Non-pigmented ciliary epithelial cell (primary cell): ENCODE results near the gene CFAP70.

Experiments used
- DNase-seq: peaks from one replicate; pipeline ENCODE4 v3.0.0-alpha.2; 2010; ENCODE audit warnings: low read depth

CFAP70 gene

GRCh38 chr10:73215749-73216148 lies 142.9 kb downstream of the CFAP70 start:
- no peak for DNase-seq

GRCh38 chr10:73211106-73211811 lies 147.4 kb downstream of the CFAP70 start:
- DNase-seq = no peak

DNA sequence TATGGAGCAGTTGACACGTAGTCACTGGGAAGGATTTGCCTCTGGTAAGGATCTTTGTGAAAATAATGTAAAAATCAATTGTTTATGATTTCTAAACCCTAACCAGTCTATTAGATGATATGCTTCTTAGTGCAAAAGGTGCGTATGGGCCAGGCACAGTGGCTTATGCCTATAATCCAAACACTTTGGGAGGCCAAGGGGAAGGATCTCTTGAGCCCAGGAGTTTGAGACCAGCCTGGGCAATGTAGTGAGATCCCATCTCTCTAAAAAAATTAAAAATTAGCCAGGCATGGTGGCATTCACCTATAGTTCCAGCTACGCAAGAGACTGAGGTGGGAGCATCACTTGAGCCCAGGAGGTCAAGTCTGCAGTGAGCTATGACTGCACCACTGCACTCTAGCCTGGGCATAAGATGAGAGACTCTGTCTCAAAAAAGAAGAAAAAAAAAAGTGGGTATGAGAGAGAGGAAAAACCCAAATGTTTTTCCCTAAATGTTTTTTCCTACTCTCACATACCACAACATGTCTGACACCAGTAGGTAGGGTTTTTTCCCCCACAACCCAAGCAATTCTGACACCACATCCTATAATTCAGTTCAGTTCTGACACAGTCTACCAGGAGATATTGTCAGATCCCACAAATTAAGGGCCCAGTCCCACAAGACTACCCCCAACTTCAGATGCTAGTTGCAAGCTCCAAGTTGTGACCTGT lies 148.1 kb downstream of the CFAP70 start:
- no peak for DNase-seq

DNA sequence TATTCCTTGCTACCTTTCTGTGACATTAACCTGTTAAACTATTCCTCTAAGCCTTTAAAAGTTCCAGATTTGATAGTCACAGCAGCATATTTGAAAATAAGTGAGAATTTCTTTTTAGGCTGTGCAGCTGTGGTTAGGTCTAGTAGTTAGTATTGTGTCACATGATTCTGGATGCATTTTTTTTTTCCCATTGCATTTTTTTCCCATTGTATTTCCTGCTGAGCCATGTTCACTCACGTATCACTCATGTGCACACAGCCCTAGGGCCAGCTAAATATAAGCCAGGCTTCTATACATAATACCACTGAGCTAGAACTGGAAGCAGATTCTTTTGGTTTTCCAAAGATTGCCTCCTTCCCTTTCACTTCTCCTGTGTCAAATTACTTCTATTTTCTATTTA lies 149.0 kb downstream of the CFAP70 start:
- peak; percentile 19 for DNase-seq

DNA sequence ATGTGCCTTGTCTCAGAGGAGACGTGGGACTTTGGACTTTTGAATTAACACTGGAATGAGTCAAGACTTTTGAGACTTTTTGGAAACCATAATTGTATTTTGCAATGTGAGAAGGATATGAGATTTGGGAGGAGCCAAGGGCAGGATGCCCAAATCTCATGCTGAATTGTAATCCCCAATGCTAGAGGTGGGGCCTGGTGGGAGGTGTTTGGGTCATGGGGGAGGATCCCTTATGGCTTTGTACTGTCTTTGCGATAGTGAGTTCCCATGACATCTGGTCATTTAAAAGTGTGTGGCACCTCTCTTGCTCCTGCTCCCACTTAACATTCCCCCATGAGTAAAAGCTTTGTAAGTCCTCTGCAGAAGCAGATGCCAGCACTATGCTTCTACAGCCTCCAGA lies 150.8 kb downstream of the CFAP70 start:
- no peak for DNase-seq

DNA sequence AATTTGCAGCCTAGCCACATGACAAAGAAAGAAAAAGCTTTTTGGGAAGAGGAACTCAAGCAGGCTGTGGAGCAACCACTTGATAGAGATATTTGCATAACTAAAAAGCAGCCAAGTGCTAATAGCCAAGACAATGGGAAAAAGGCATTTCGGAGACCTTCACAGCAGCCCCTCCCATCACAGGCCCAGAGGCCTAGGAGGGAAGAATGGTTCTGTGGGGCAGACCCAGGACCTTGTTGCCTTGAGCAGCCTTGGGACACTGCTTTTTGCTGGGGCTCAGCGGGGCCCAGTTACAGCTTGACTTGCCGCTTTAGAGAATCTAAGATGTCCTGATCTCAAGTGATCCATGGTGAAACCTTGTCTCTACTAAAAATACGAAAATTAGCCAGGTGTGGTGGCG lies 152.3 kb downstream of the CFAP70 start:
- DNase-seq = no peak

GRCh38 chr10:73205890-73206289 lies 152.8 kb downstream of the CFAP70 start:
- DNase-seq = no peak

GRCh38 chr10:73205081-73205480 lies 153.6 kb downstream of the CFAP70 start:
- DNase-seq = no peak
